ENCODE measurements around the gene RARB.

DNA sequence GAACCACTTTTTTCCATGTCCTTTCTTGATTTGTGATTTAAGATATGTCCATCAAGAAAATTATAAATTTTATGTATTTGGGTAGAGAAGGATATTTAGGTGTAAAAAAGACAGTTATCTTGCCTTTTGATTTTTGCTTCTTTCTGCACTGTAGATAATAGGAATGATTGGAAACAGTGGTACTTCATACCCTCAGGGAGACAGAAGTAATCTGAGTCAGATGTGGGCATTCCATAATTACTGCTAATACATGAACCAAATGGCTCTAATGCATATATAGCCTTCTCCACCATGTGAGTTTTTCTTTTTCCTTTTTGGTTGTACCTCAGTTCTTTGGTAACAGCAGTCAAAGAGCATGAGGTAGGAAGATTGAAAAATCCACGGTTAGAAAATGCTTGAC lies 67.2 kb downstream of the RARB start:
- no peak for TF ChIP-seq POLR2A (conservative IDR thresholded peaks at IDR 0.05)
- TF ChIP-seq MYC (IDR thresholded peaks at IDR 0.05; ENCODE audit: low read depth, low read length) = no peak
- TF ChIP-seq MYC (CRISPR knock-in tag; IDR thresholded peaks at IDR 0.05; ENCODE audit: borderline replicate concordance, low read depth) = no peak
- no peak for TF ChIP-seq POLR2H (tag; IDR thresholded peaks at IDR 0.05; ENCODE audit: low read depth)
- TF ChIP-seq, protein P1, sequence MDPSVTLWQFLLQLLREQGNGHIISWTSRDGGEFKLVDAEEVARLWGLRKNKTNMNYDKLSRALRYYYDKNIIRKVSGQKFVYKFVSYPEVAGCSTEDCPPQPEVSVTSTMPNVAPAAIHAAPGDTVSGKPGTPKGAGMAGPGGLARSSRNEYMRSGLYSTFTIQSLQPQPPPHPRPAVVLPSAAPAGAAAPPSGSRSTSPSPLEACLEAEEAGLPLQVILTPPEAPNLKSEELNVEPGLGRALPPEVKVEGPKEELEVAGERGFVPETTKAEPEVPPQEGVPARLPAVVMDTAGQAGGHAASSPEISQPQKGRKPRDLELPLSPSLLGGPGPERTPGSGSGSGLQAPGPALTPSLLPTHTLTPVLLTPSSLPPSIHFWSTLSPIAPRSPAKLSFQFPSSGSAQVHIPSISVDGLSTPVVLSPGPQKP (CRISPR knock-in tag; IDR thresholded peaks at IDR 0.05) = no peak
- TF ChIP-seq ZNF12 (CRISPR knock-in tag; IDR thresholded peaks at IDR 0.05) = no peak
- TF ChIP-seq, protein P2, sequence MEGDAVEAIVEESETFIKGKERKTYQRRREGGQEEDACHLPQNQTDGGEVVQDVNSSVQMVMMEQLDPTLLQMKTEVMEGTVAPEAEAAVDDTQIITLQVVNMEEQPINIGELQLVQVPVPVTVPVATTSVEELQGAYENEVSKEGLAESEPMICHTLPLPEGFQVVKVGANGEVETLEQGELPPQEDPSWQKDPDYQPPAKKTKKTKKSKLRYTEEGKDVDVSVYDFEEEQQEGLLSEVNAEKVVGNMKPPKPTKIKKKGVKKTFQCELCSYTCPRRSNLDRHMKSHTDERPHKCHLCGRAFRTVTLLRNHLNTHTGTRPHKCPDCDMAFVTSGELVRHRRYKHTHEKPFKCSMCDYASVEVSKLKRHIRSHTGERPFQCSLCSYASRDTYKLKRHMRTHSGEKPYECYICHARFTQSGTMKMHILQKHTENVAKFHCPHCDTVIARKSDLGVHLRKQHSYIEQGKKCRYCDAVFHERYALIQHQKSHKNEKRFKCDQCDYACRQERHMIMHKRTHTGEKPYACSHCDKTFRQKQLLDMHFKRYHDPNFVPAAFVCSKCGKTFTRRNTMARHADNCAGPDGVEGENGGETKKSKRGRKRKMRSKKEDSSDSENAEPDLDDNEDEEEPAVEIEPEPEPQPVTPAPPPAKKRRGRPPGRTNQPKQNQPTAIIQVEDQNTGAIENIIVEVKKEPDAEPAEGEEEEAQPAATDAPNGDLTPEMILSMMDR (IDR thresholded peaks at IDR 0.05 in 2 of 3, conservative IDR thresholded peaks at IDR 0.05 in 1 of 3; ENCODE audit: insufficient read depth in 2 of 3, low read depth in 1 of 3, low read length in 3 of 3) = no peak
- no peak for TF ChIP-seq ZBTB8A (IDR thresholded peaks at IDR 0.05; ENCODE audit: partially characterized antibody)
- no peak for TF ChIP-seq CBX2 (IDR thresholded peaks at IDR 0.05; ENCODE audit: insufficient read depth, low read length, poor library complexity, severe bottlenecking)
- no peak for TF ChIP-seq STAT5B (CRISPR knock-in tag; IDR thresholded peaks at IDR 0.05)
- no peak for TF ChIP-seq TCFL5 (CRISPR knock-in tag; conservative IDR thresholded peaks at IDR 0.05)
- no peak for TF ChIP-seq RBM39 (optimal IDR thresholded peaks at IDR 0.05; ENCODE audit: low read depth, low read length)
- TF ChIP-seq SMC3 (conservative IDR thresholded peaks at IDR 0.05; ENCODE audit: insufficient read depth, low read depth, low read length) = no peak
- TF ChIP-seq NBN (IDR thresholded peaks at IDR 0.05; ENCODE audit: low read depth) = no peak
- TF ChIP-seq, protein P3, sequence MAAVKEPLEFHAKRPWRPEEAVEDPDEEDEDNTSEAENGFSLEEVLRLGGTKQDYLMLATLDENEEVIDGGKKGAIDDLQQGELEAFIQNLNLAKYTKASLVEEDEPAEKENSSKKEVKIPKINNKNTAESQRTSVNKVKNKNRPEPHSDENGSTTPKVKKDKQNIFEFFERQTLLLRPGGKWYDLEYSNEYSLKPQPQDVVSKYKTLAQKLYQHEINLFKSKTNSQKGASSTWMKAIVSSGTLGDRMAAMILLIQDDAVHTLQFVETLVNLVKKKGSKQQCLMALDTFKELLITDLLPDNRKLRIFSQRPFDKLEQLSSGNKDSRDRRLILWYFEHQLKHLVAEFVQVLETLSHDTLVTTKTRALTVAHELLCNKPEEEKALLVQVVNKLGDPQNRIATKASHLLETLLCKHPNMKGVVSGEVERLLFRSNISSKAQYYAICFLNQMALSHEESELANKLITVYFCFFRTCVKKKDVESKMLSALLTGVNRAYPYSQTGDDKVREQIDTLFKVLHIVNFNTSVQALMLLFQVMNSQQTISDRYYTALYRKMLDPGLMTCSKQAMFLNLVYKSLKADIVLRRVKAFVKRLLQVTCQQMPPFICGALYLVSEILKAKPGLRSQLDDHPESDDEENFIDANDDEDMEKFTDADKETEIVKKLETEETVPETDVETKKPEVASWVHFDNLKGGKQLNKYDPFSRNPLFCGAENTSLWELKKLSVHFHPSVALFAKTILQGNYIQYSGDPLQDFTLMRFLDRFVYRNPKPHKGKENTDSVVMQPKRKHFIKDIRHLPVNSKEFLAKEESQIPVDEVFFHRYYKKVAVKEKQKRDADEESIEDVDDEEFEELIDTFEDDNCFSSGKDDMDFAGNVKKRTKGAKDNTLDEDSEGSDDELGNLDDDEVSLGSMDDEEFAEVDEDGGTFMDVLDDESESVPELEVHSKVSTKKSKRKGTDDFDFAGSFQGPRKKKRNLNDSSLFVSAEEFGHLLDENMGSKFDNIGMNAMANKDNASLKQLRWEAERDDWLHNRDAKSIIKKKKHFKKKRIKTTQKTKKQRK (IDR thresholded peaks at IDR 0.05; ENCODE audit: borderline replicate concordance, low read depth, low read length) = no peak

Measured in K562 (cell line).